ENCODE data around the gene DIS3L2.
"Not testable (repeated sequence)": the region's sequence is repeated elsewhere in the genome, so short reads cannot be mapped to it uniquely, and the experiment has no call there.

Gene DIS3L2

GRCh38 chr2:232335859-232336215 lies 374.3 kb downstream of the DIS3L2 start:
- WGBS, 2 experiments (ENCODE audit: insufficient coverage in 2 of 2): 91 to 94% methylated on average over 3 of the region's 4 CpGs
- Histone ChIP-seq H3K9me3 (ENCODE audit: control insufficient read depth, low read length) (no peaks in the 10 kb centered on the region), H3K4me1 (ENCODE audit: control insufficient read depth, insufficient read depth, low read length, poor library complexity, severe bottlenecking) (no peaks in the 10 kb centered on the region), H3K27ac (ENCODE audit: low read depth, low read length, severe bottlenecking) (no peak overlapping the region), H3K4me3 (ENCODE audit: extremely low read depth, insufficient read depth, low read length, poor library complexity, severe bottlenecking) (no peak overlapping the region), H3K36me3 (ENCODE audit: control insufficient read depth, insufficient read depth, low read length) (no peaks in the 10 kb centered on the region)

- WGBS, 2 experiments (ENCODE audit: insufficient coverage in 2 of 2): 93 to 96% methylated on average over 6 to 13 of the region's 15 CpGs
- Histone ChIP-seq H3K4me1 (ENCODE audit: control insufficient read depth, insufficient read depth, low read length, poor library complexity, severe bottlenecking) (no peaks in the 10 kb centered on the region), H3K4me3 (ENCODE audit: extremely low read depth, insufficient read depth, low read length, poor library complexity, severe bottlenecking) (no peak overlapping the region), H3K9me3 (ENCODE audit: control insufficient read depth, low read length) (no peaks in the 10 kb centered on the region), H3K27ac (ENCODE audit: low read depth, low read length, severe bottlenecking) (no peak overlapping the region), H3K36me3 (ENCODE audit: control insufficient read depth, insufficient read depth, low read length) (no peaks in the 10 kb centered on the region)
These were observed 374.8 kb downstream of the DIS3L2 start for GRCh38 chr2:232336241-232336736.

GRCh38 chr2:232336981-232337720 lies 375.6 kb downstream of the DIS3L2 start:
- Histone ChIP-seq H3K4me1 (ENCODE audit: control insufficient read depth, insufficient read depth, low read length, poor library complexity, severe bottlenecking) (no peaks in the 10 kb centered on the region), H3K4me3 (ENCODE audit: extremely low read depth, insufficient read depth, low read length, poor library complexity, severe bottlenecking) (no peak overlapping the region), H3K36me3 (ENCODE audit: control insufficient read depth, insufficient read depth, low read length) (no peaks in the 10 kb centered on the region), H3K27ac (ENCODE audit: low read depth, low read length, severe bottlenecking) (no peak overlapping the region), H3K9me3 (ENCODE audit: control insufficient read depth, low read length) (no peaks in the 10 kb centered on the region)
- WGBS, 2 experiments (ENCODE audit: insufficient coverage in 2 of 2): 87 to 95% methylated on average over 8 of the region's 18 CpGs

GRCh38 chr2:232338094-232338758 lies 376.7 kb downstream of the DIS3L2 start:
- not testable (repeated sequence) for H3K4me3 ChIP-seq (ENCODE audit: extremely low read depth, insufficient read depth, low read length, poor library complexity, severe bottlenecking); H3K9me3 ChIP-seq (ENCODE audit: control insufficient read depth, low read length); H3K27ac ChIP-seq (ENCODE audit: low read depth, low read length, severe bottlenecking); H3K36me3 ChIP-seq (ENCODE audit: control insufficient read depth, insufficient read depth, low read length); H3K4me1 ChIP-seq (ENCODE audit: control insufficient read depth, insufficient read depth, low read length, poor library complexity, severe bottlenecking)
- WGBS, 2 experiments (ENCODE audit: insufficient coverage in 2 of 2): 90 to 100% methylated on average over 4 to 7 of the region's 16 CpGs

- Histone ChIP-seq H3K4me1 (ENCODE audit: control insufficient read depth, insufficient read depth, low read length, poor library complexity, severe bottlenecking) (no peaks in the 10 kb centered on the region), H3K27ac (ENCODE audit: low read depth, low read length, severe bottlenecking) (no peak overlapping the region), H3K4me3 (ENCODE audit: extremely low read depth, insufficient read depth, low read length, poor library complexity, severe bottlenecking) (no peak overlapping the region), H3K36me3 (ENCODE audit: control insufficient read depth, insufficient read depth, low read length) (no peaks in the 10 kb centered on the region), H3K9me3 (ENCODE audit: control insufficient read depth, low read length) (no peaks in the 10 kb centered on the region)
- WGBS, 2 experiments (ENCODE audit: insufficient coverage in 2 of 2): 93 to 97% methylated on average over 7 of the region's 7 CpGs
These were observed 377.2 kb downstream of the DIS3L2 start for GRCh38 chr2:232338759-232339106.

- H3K4me1 ChIP-seq (ENCODE audit: control insufficient read depth, insufficient read depth, low read length, poor library complexity, severe bottlenecking): no peaks in the 10 kb centered on the region
- 81 to 89% methylated on average over 15 to 22 of the region's 23 CpGs for WGBS, 2 experiments (ENCODE audit: insufficient coverage in 2 of 2)
- H3K27ac ChIP-seq (ENCODE audit: low read depth, low read length, severe bottlenecking): no peak overlapping the region
- no peaks in the 10 kb centered on the region for H3K36me3 ChIP-seq (ENCODE audit: control insufficient read depth, insufficient read depth, low read length)
- H3K4me3 ChIP-seq (ENCODE audit: extremely low read depth, insufficient read depth, low read length, poor library complexity, severe bottlenecking): no peak overlapping the region
- no peaks in the 10 kb centered on the region for H3K9me3 ChIP-seq (ENCODE audit: control insufficient read depth, low read length)
These were observed 377.9 kb downstream of the DIS3L2 start for GRCh38 chr2:232339121-232340081.

GRCh38 chr2:232340171-232340935 lies 378.8 kb downstream of the DIS3L2 start:
- Histone ChIP-seq H3K27ac (ENCODE audit: low read depth, low read length, severe bottlenecking) (no peak overlapping the region), H3K4me3 (ENCODE audit: extremely low read depth, insufficient read depth, low read length, poor library complexity, severe bottlenecking) (no peak overlapping the region), H3K9me3 (ENCODE audit: control insufficient read depth, low read length) (no peaks in the 10 kb centered on the region), H3K4me1 (ENCODE audit: control insufficient read depth, insufficient read depth, low read length, poor library complexity, severe bottlenecking) (no peaks in the 10 kb centered on the region), H3K36me3 (ENCODE audit: control insufficient read depth, insufficient read depth, low read length) (no peaks in the 10 kb centered on the region)
- WGBS, 2 experiments (ENCODE audit: insufficient coverage in 2 of 2): 96 to 98% methylated on average over 10 to 14 of the region's 14 CpGs

GRCh38 chr2:232341061-232341738 lies 379.7 kb downstream of the DIS3L2 start:
- no peak overlapping the region for H3K4me3 ChIP-seq (ENCODE audit: extremely low read depth, insufficient read depth, low read length, poor library complexity, severe bottlenecking)
- no peaks in the 10 kb centered on the region for H3K36me3 ChIP-seq (ENCODE audit: control insufficient read depth, insufficient read depth, low read length)
- no peaks in the 10 kb centered on the region for H3K9me3 ChIP-seq (ENCODE audit: control insufficient read depth, low read length)
- no peaks in the 10 kb centered on the region for H3K4me1 ChIP-seq (ENCODE audit: control insufficient read depth, insufficient read depth, low read length, poor library complexity, severe bottlenecking)
- WGBS, 2 experiments (ENCODE audit: insufficient coverage in 2 of 2): 87 to 93% methylated on average over 12 to 17 of the region's 17 CpGs
- H3K27ac ChIP-seq (ENCODE audit: low read depth, low read length, severe bottlenecking): no peak overlapping the region

- H3K4me1 ChIP-seq (ENCODE audit: control insufficient read depth, insufficient read depth, low read length, poor library complexity, severe bottlenecking): no peaks in the 10 kb centered on the region
- 100% methylated on average over 1 to 3 of the region's 4 CpGs for WGBS, 2 experiments (ENCODE audit: insufficient coverage in 2 of 2)
These were observed 380.2 kb downstream of the DIS3L2 start for GRCh38 chr2:232341739-232342126.

More at GRCh38 chr2:232341739-232342126, 380.2 kb downstream of the DIS3L2 start:
- Histone ChIP-seq H3K27ac (ENCODE audit: low read depth, low read length, severe bottlenecking) (no peak overlapping the region), H3K36me3 (ENCODE audit: control insufficient read depth, insufficient read depth, low read length) (no peaks in the 10 kb centered on the region), H3K9me3 (ENCODE audit: control insufficient read depth, low read length) (no peaks in the 10 kb centered on the region), H3K4me3 (ENCODE audit: extremely low read depth, insufficient read depth, low read length, poor library complexity, severe bottlenecking) (no peak overlapping the region)
